Smooth muscle cell (in vitro differentiated cells): ENCODE data around the gene SEMA6D. TPM values are rescaled to one million over a fixed set of nuclear protein-coding genes. Genes with fewer than 3 reads are reported as not detected.

Experiments
- DNase-seq: peaks from one replicate; lab custom pipeline; 2025; ENCODE audit not compliant: unreplicated experiment; lab: John Stamatoyannopoulos, UW
- H2AFZ ChIP-seq: fragments of 200-600 bp; sonication (generic); 2 replicates; pipeline ENCODE4 v1.6.0; 2016; ENCODE audit warnings: antibody characterized with exemption, low read depth, mild to moderate bottlenecking
- H3F3A ChIP-seq: fragments of 200-600 bp; sonication (generic); 2 replicates; pipeline ENCODE4 v1.6.0; 2017; ENCODE audit warnings: antibody characterized with exemption, low read depth
- H3K27ac ChIP-seq: fragments of 200-600 bp; sonication (generic); 2 replicates; pipeline ENCODE4 v1.5.1; 2016; ENCODE audit warnings: low read depth, mild to moderate bottlenecking
- H3K27me3 ChIP-seq: fragments of 200-600 bp; sonication (generic); 2 replicates; pipeline ENCODE4 v1.6.1; 2016; ENCODE audit warnings: low read depth, mild to moderate bottlenecking
- H3K36me3 ChIP-seq: fragments of 200-600 bp; sonication (generic); 2 replicates; pipeline ENCODE4 v1.5.1; 2016; ENCODE audit warnings: low read depth
- H3K4me1 ChIP-seq: fragments of 200-600 bp; sonication (generic); 2 replicates; pipeline ENCODE4 v1.5.1; 2016; ENCODE audit warnings: low read depth
- H3K4me2 ChIP-seq: fragments of 200-600 bp; sonication (generic); 2 replicates; pipeline ENCODE4 v1.6.0; 2016; ENCODE audit warnings: mild to moderate bottlenecking
- H3K4me3 ChIP-seq: fragments of 200-600 bp; sonication (generic); 2 replicates; pipeline ENCODE4 v1.5.1; 2016; ENCODE audit warnings: mild to moderate bottlenecking
- H3K79me2 ChIP-seq: fragments of 200-600 bp; sonication (generic); 2 replicates; pipeline ENCODE4 v1.6.0; 2016; ENCODE audit warnings: low read depth, mild to moderate bottlenecking
- H3K9ac ChIP-seq: fragments of 200-600 bp; sonication (generic); 2 replicates; pipeline ENCODE4 v1.6.0; 2016; ENCODE audit warnings: low read depth
- H3K9me3 ChIP-seq: fragments of 200-600 bp; sonication (generic); replicated peaks from 2 replicates; pipeline ENCODE4 v1.5.1; 2016; ENCODE audit warnings: low read depth
- H4K20me1 ChIP-seq: fragments of 200-600 bp; sonication (generic); 2 replicates; pipeline ENCODE4 v1.6.0; 2016; ENCODE audit warnings: low read depth
- WGBS: methylation state at CpG from one replicate; pipeline ENCODE4 v1.1.7; 2016; ENCODE audit warnings: low lambda C conversion rate; 5-methylcytosine and 5-hydroxymethylcytosine counted together
- polyA plus RNA-seq: library from polyadenylated mRNA; unstranded; fragments of >200 nt; fragmentation: Nextera tagmentation; extraction: Ambion mirVana; gene quantifications from 2 replicates; pipeline ENCODE4 v1.2.1, GENCODE V29; 2016
- total RNA-seq: library from RNA; depleted of rRNA; stranded (reverse); fragments of >200 nt; gene quantifications from 2 replicates; pipeline ENCODE4 v1.2.3, GENCODE V29; 2014
- TF ChIP-seq, protein P1 (sequence below): fragments of 200-600 bp; sonication (generic); IDR thresholded peaks from 2 replicates; pipeline ENCODE4 v1.5.1; 2017; ENCODE audit warnings: borderline replicate concordance, mild to moderate bottlenecking, antibody characterized with exemption; ENCODE audit not compliant: insufficient read depth, poor library complexity, severe bottlenecking

Gene SEMA6D
- total and polyA plus RNA-seq, 2 experiments from 2014 or later, result 31.4 to 44.9 TPM

DNA sequence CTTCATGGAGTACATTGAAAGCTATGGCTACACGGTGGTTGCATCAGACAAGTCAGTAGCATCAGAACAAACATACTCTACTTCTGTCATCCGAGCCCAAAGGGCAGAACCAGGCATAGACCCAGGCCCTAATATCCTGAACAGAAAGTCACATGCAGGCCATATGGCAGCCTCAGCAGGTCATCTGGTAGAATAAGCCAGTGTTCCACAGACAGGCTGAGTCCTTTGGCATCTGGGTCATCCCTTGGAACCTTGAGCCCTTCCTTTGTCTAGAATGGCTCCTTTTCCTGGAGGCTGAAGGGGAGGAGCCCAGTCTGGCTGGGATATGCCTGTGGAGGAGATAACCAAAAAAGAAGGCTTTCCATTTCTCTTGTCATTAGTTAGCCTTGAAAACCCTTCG, 29.2 kb downstream of the SEMA6D start:
- Histone ChIP-seq H3K27me3 (no peaks in the 10 kb centered on the region), H3K4me1 (peaks cover 18% of the 10 kb centered on the region), H3F3A (peaks cover 13% of the 10 kb centered on the region), H4K20me1 (peaks cover 11% of the 10 kb centered on the region), H3K4me2 (no peak overlapping the region), H3K9me3 (no peaks in the 10 kb centered on the region), H3K4me3 (no peak overlapping the region), H2AFZ (no peak overlapping the region), H3K9ac (no peak overlapping the region), H3K36me3 (no peaks in the 10 kb centered on the region), H3K79me2 (peaks cover 57% of the 10 kb centered on the region), H3K27ac (no peak overlapping the region)
- TF ChIP-seq, protein P1, sequence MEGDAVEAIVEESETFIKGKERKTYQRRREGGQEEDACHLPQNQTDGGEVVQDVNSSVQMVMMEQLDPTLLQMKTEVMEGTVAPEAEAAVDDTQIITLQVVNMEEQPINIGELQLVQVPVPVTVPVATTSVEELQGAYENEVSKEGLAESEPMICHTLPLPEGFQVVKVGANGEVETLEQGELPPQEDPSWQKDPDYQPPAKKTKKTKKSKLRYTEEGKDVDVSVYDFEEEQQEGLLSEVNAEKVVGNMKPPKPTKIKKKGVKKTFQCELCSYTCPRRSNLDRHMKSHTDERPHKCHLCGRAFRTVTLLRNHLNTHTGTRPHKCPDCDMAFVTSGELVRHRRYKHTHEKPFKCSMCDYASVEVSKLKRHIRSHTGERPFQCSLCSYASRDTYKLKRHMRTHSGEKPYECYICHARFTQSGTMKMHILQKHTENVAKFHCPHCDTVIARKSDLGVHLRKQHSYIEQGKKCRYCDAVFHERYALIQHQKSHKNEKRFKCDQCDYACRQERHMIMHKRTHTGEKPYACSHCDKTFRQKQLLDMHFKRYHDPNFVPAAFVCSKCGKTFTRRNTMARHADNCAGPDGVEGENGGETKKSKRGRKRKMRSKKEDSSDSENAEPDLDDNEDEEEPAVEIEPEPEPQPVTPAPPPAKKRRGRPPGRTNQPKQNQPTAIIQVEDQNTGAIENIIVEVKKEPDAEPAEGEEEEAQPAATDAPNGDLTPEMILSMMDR, result no peak
- whole genome bisulfite sequencing, result 95% methylated on average over 3 of the region's 3 CpGs
- no peak for DNase-seq

GRCh38 chr15:47750030-47750739, 32.9 kb downstream of the SEMA6D start:
- no peak overlapping the region for H3K9ac ChIP-seq
- peak overlapping the region; percentile 65 for H3K27ac ChIP-seq
- no peak overlapping the region for H2AFZ ChIP-seq
- TF ChIP-seq, protein P1, result no peak
- peaks cover 68% of the 10 kb centered on the region for H3K79me2 ChIP-seq
- no peaks in the 10 kb centered on the region for H3K4me1 ChIP-seq
- H3K4me3 ChIP-seq, result no peak overlapping the region
- H3K9me3 ChIP-seq, result peaks cover 9% of the 10 kb centered on the region
- H3K4me2 ChIP-seq, result peak overlapping the region; percentile 60
- H4K20me1 ChIP-seq, result peaks cover 3% of the 10 kb centered on the region
- WGBS, result 6% methylated on average over 2 of the region's 2 CpGs
- no peaks in the 10 kb centered on the region for H3K36me3 ChIP-seq
- H3F3A ChIP-seq, result peaks cover 7% of the 10 kb centered on the region
- H3K27me3 ChIP-seq, result no peaks in the 10 kb centered on the region
- DNase-seq, result no peak

- Histone ChIP-seq H3F3A (peaks cover 9% of the 10 kb centered on the region), H4K20me1 (peaks cover 3% of the 10 kb centered on the region), H3K4me2 (peak overlapping the region; percentile 60), H3K27ac (peak overlapping the region; percentile 65), H3K36me3 (no peaks in the 10 kb centered on the region), H2AFZ (no peak overlapping the region), H3K79me2 (peaks cover 62% of the 10 kb centered on the region), H3K4me3 (no peak overlapping the region), H3K27me3 (no peaks in the 10 kb centered on the region), H3K4me1 (no peaks in the 10 kb centered on the region), H3K9ac (no peak overlapping the region), H3K9me3 (peaks cover 9% of the 10 kb centered on the region)
- no peak for DNase-seq
- TF ChIP-seq, protein P1, result no peak
- WGBS, result 90% methylated on average over 4 of the region's 4 CpGs
Measured at GRCh38 chr15:47750740-47751262, 33.5 kb downstream of the SEMA6D start.
